Activated T-helper 1 cell treated with Interleukin-2 at 50 U/mL for 16 hours (primary cell): Measurements from ENCODE around the gene IRF2.
"Not testable (repeated sequence)": the region's sequence is repeated elsewhere in the genome, so short reads cannot be mapped to it uniquely, and the experiment has no call there.

Experiments used
- DNase-seq: peaks from one replicate; pipeline ENCODE4 v3.0.0-alpha.2; 2020; ENCODE audit warnings: low read depth

IRF2 gene

DNA sequence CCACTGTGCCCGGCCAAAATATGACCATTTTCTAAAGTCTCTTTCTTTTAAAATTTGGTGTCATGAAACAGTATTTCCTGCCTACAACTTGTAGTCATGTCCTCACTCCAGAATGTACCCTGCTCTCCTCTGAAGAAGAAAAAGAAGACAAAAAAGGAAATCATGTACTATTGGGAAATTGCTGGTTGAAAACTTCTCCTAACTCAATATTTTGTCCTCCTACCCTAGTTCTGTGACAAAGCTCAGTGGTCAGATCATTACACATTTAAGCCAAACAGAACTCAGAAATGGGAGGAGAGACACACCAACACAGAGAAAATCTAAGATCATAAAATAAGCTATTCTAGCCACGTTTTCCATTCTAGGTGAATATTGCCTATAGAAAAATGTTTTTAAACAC is 127.7 kb downstream of the IRF2 start:
- no peak for DNase-seq

DNA sequence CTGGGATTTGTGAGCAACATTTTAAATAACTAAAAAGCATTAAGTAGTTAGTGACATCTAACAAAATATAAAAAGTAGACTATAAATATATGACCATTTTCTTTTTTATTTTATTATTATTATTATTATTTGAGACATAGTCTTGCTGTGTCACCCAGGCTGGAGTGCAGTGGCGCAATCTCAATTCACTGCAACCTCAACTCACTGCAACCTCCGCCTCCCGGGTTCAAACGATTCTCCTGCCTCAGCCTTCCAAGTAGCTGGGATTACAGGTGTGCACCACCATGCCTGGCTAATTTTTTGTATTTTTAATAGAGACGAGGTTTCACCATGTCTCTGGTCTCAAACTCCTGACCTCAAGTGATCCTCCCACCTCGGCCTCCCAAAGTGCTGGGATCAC is 128.1 kb downstream of the IRF2 start:
- DNase-seq, result not testable (repeated sequence)

- no peak for DNase-seq
These were observed 128.8 kb downstream of the IRF2 start for GRCh38 chr4:184345573-184345922.

GRCh38 chr4:184344899-184345572 is 129.3 kb downstream of the IRF2 start:
- DNase-seq, result no peak

DNA sequence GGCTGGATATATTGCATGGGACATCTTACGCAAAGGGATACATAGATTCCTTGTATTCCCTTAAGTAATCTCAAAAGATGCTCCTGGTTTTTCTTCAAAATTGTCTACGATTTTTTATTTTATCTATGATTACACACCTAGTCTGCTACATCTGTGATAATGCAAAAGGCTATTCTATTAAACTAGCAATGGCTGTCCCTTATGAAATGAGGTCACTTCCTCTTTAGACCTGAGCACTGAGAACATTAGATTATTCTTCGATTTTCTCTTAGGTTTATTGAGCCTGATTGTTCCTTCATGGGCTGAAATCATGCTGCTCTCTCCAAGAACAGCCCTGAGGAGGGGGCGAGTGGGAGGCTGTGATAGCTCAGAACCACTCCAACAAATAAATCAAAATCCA is 129.9 kb downstream of the IRF2 start:
- DNase-seq, result no peak

- peak; percentile 1 for DNase-seq
These were observed 130.7 kb downstream of the IRF2 start for GRCh38 chr4:184343502-184344177.

GRCh38 chr4:184342857-184343237 is 131.5 kb downstream of the IRF2 start:
- not testable (repeated sequence) for DNase-seq

DNA sequence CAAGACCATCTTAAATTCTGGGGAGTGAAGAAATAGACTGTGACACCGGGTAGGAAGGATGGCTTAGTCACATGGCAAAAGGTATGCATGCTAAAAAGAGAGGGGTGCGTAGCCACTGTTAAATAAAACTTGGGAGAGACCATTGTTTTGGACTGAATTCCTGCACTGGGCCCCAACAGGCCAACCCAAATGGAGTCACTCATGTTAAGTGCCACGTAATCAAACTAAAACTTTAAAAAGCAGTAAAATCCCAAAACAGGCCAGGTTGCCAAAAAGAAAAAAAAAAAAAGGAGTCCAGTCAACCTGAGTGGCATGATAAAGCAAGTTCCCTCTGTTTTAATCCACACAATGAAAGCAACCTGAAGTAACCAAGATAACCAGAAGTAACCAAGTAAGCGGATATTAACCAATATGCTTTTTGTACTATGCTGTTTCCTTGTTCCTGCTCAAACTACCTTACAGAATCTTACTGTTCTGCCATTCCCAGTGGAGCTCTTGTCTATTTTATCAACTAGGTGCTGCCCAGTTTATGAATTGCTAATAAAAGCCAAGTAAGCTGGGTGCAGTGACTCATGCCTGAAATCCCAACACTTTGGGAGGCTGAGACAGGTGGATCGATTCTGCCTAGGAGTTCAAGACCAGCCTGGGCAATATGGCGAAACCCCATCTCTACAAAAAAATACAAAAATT is 132.0 kb downstream of the IRF2 start:
- DNase-seq, result no peak

- not testable (repeated sequence) for DNase-seq
These were observed 134.8 kb downstream of the IRF2 start for GRCh38 chr4:184339398-184340193.

DNA sequence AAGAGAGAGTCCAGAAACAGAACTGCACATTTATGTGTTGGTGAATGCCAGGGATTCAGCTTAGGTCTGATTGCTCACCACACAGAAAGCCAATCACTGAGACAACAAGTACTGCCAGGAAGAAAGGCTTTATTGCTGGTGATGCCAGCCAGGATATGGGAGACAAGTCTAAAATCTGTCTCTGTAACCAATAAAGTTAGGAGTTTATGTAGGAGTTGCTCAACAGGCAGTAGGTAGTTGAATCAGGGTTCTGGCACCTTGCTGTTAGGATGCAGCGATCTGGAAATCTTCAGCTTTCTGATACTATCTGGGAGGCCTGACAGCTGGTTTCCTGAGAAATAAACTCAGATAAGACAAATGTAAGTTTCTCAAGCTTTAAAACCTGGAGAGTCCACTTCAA is 136.4 kb downstream of the IRF2 start:
- DNase-seq, result no peak
